Measurements from ENCODE around the gene S100A14.

DNA sequence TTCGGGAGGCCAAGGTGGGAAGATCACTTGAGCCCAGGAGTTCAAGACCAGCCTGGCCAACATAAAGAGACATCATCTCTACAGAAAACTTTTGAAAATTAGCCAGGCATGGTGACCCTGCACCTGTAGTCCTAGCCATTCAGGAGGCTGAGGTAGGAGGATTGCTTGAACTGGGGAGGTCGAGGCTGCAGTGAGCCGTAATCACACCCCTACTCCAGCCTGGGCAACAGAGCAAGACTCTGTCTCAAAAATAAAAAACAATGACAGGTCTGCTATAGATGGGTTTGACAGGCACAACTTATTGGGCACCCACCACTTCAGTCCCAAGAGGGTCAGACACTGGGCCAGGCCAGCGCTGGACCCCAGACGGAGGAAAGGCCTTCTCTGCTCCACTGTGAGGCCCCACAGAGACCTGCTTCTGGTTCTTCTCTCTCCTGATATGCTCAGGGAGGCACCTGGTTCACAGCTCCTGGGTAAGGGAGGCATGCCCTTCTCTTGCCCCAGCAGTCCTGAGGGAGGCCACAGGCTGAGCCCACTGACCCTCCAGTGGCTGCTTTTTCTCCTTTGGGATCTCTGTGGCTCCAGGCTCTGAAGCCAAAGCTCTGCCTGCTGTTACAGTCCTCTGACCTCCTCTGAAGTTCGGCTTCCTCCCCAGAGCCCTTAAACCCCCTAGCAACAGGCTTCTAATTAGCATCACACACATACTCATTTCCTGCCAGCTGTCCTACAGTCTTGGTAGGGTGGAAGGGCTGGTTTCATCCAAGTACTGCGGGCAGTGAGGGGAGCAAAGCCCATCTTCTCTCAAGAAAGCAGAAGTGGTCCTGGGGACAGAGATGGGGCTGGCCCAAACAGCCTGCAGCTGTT is 17.6 kb downstream of the S100A14 start:
- TF ChIP-seq POLR2AphosphoS5 (IDR thresholded peaks at IDR 0.05; ENCODE audit: low read depth, low read length): no peak
- no peak for TF ChIP-seq ZSCAN29 (CRISPR knock-in tag; conservative IDR thresholded peaks at IDR 0.05)

Data from HepG2 (cell line).